ENCODE data around the gene CYP19A1.

CYP19A1 gene

DNA sequence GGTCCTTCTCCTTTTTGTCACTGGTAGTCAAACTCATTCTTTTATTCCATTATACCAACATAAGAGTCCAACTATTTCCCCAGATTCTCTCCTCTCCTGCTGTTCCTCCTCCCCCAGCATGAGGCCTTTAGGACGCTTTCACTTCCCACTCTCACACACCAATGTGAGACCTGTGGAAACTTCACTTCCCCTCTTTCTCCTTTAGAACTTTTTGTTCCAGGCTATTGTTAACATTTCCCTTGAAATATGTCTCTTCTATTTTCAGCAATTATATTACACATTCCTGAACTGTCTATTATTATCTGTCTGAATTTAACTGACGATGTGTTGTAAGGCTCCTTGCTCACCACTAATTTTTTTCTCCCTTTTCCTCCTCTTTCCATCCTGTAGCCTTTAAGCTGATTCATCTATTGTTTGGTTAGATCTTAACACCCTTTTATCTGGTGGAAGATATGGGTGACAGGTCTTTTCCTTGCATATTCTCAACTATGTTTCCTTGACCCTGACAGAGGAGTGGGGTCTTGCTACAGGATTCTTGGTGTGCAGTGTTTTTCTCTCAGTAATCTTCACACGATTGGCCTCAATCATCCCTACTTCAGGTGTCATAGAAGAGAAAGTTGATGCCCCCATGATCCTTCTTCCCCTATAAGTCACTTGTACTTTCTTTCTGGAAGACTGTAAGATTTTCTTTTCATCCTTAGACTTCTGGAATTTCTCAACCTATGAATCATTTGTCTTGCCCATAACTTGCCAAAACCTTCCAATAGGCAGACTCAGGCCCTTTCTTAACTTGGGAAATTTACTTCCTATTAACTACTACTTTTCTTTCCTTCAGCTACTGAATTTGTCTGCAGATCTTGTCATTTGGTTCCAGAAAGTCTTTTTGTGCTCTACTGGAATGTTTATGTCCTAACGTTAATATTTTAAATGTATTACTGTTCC, 5.9 kb downstream of the CYP19A1 start:
- H3K4me2 ChIP-seq (ENCODE audit: low read length): no peak overlapping the region
- H3K9ac ChIP-seq (ENCODE audit: low read length): no peak overlapping the region
- no peak overlapping the region for H3K27ac ChIP-seq (ENCODE audit: low read depth, low read length, poor library complexity, severe bottlenecking)
- H3K4me1 ChIP-seq (ENCODE audit: insufficient read depth, low read length, severe bottlenecking): no peaks in the 10 kb centered on the region
- H2AFZ ChIP-seq (ENCODE audit: low read length): no peak overlapping the region
- no peaks in the 10 kb centered on the region for H3F3A ChIP-seq (ENCODE audit: insufficient read depth, low read length)
- no peaks in the 10 kb centered on the region for H3K27me3 ChIP-seq (ENCODE audit: insufficient read depth, low read length)
- H3K4me3 ChIP-seq (ENCODE audit: low read depth, low read length, poor library complexity, severe bottlenecking): no peak overlapping the region
- no peaks in the 10 kb centered on the region for H3K79me2 ChIP-seq (ENCODE audit: insufficient read depth, low read length)
- H4K20me1 ChIP-seq (ENCODE audit: insufficient read depth, low read length): no peaks in the 10 kb centered on the region
- H3K36me3 ChIP-seq (ENCODE audit: insufficient read depth, low read length): no peaks in the 10 kb centered on the region
- H3K9me2 ChIP-seq (ENCODE audit: low read depth, low read length): no peaks in the 10 kb centered on the region
- TF ChIP-seq EZH2 (IDR thresholded peaks at IDR 0.05; ENCODE audit: borderline replicate concordance, low read length): no peak
- TF ChIP-seq, protein P1, sequence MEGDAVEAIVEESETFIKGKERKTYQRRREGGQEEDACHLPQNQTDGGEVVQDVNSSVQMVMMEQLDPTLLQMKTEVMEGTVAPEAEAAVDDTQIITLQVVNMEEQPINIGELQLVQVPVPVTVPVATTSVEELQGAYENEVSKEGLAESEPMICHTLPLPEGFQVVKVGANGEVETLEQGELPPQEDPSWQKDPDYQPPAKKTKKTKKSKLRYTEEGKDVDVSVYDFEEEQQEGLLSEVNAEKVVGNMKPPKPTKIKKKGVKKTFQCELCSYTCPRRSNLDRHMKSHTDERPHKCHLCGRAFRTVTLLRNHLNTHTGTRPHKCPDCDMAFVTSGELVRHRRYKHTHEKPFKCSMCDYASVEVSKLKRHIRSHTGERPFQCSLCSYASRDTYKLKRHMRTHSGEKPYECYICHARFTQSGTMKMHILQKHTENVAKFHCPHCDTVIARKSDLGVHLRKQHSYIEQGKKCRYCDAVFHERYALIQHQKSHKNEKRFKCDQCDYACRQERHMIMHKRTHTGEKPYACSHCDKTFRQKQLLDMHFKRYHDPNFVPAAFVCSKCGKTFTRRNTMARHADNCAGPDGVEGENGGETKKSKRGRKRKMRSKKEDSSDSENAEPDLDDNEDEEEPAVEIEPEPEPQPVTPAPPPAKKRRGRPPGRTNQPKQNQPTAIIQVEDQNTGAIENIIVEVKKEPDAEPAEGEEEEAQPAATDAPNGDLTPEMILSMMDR (IDR thresholded peaks at IDR 0.05; ENCODE audit: low read length): no peak
- no peaks in the 10 kb centered on the region for H3K9me3 ChIP-seq (ENCODE audit: low read length)

DNA sequence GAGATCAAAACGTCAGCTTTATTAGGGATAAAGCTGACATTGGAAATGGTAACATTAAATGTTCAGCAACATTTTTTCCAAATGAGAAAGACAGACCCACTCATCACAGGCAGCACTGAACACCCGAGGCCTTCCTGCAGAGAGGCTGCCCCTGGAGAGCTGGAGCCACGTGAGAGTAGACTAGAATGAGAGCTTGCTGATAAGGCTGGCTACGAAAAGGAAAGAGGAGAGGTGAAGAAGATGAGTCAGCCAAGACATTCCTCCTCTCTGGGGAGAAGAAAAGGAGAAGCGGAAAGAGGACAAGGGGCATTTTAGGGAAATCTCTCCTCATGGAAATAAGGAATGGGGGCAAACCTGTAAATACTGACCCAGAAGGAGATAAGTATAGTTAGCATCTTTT, 7.3 kb downstream of the CYP19A1 start:
- H3K27me3 ChIP-seq (ENCODE audit: insufficient read depth, low read length): no peaks in the 10 kb centered on the region
- no peak overlapping the region for H2AFZ ChIP-seq (ENCODE audit: low read length)
- no peak overlapping the region for H3K9ac ChIP-seq (ENCODE audit: low read length)
- H3F3A ChIP-seq (ENCODE audit: insufficient read depth, low read length): no peaks in the 10 kb centered on the region
- H3K79me2 ChIP-seq (ENCODE audit: insufficient read depth, low read length): no peaks in the 10 kb centered on the region
- H4K20me1 ChIP-seq (ENCODE audit: insufficient read depth, low read length): no peaks in the 10 kb centered on the region
- H3K9me2 ChIP-seq (ENCODE audit: low read depth, low read length): no peaks in the 10 kb centered on the region
- H3K36me3 ChIP-seq (ENCODE audit: insufficient read depth, low read length): no peaks in the 10 kb centered on the region
- H3K4me3 ChIP-seq (ENCODE audit: low read depth, low read length, poor library complexity, severe bottlenecking): no peak overlapping the region
- no peaks in the 10 kb centered on the region for H3K9me3 ChIP-seq (ENCODE audit: low read length)
- no peak overlapping the region for H3K4me2 ChIP-seq (ENCODE audit: low read length)
- no peaks in the 10 kb centered on the region for H3K4me1 ChIP-seq (ENCODE audit: insufficient read depth, low read length, severe bottlenecking)
- TF ChIP-seq EZH2 (IDR thresholded peaks at IDR 0.05; ENCODE audit: borderline replicate concordance, low read length): no peak
- TF ChIP-seq, protein P1 (IDR thresholded peaks at IDR 0.05; ENCODE audit: low read length): no peak
- no peak overlapping the region for H3K27ac ChIP-seq (ENCODE audit: low read depth, low read length, poor library complexity, severe bottlenecking)

DNA sequence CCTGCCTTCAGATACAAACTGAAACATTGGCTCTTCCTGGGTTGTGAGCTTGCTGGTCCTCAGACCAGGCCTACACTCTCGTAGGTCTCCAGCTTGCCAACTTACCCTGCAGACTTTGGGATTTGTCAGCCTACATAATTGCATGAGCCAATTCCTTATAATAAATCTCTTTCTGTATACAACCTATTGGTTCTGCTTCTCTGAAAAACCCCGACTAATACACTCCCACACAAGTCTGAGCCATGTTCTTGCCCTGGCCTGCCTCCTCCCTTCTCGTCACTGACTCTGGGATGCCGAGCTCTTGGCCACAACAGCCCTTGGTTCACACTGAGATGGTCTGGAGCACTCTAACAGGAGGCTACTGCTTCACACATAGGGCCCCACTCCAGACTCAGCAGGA, 9.5 kb downstream of the CYP19A1 start:
- no peaks in the 10 kb centered on the region for H3K27me3 ChIP-seq (ENCODE audit: insufficient read depth, low read length)
- H3K36me3 ChIP-seq (ENCODE audit: insufficient read depth, low read length): no peaks in the 10 kb centered on the region
- H3K27ac ChIP-seq (ENCODE audit: low read depth, low read length, poor library complexity, severe bottlenecking): no peak overlapping the region
- H3K9me2 ChIP-seq (ENCODE audit: low read depth, low read length): no peaks in the 10 kb centered on the region
- no peak overlapping the region for H3K4me3 ChIP-seq (ENCODE audit: low read depth, low read length, poor library complexity, severe bottlenecking)
- H3K79me2 ChIP-seq (ENCODE audit: insufficient read depth, low read length): no peaks in the 10 kb centered on the region
- no peaks in the 10 kb centered on the region for H3K4me1 ChIP-seq (ENCODE audit: insufficient read depth, low read length, severe bottlenecking)
- H3F3A ChIP-seq (ENCODE audit: insufficient read depth, low read length): no peaks in the 10 kb centered on the region
- no peak overlapping the region for H3K9ac ChIP-seq (ENCODE audit: low read length)
- no peak overlapping the region for H2AFZ ChIP-seq (ENCODE audit: low read length)
- no peaks in the 10 kb centered on the region for H4K20me1 ChIP-seq (ENCODE audit: insufficient read depth, low read length)
- H3K9me3 ChIP-seq (ENCODE audit: low read length): no peaks in the 10 kb centered on the region
- H3K4me2 ChIP-seq (ENCODE audit: low read length): no peak overlapping the region
- no peak for TF ChIP-seq EZH2 (IDR thresholded peaks at IDR 0.05; ENCODE audit: borderline replicate concordance, low read length)
- TF ChIP-seq, protein P1 (IDR thresholded peaks at IDR 0.05; ENCODE audit: low read length): no peak

All from OCI-LY1 (cell line).